T-helper 9 cell (primary cell): Measurements from ENCODE around the gene NOX5.
"Not testable (repeated sequence)": the region's sequence is repeated elsewhere in the genome, so short reads cannot be mapped to it uniquely, and the experiment has no call there.

Experiments used
- DNase-seq: peaks from one replicate; pipeline ENCODE4 v3.0.0-alpha.2; 2020
- total RNA-seq, 2 donors: gene quantifications; one replicate each; lab custom pipeline; 2026; lab: John Stamatoyannopoulos, UW

NOX5 gene, protein sequence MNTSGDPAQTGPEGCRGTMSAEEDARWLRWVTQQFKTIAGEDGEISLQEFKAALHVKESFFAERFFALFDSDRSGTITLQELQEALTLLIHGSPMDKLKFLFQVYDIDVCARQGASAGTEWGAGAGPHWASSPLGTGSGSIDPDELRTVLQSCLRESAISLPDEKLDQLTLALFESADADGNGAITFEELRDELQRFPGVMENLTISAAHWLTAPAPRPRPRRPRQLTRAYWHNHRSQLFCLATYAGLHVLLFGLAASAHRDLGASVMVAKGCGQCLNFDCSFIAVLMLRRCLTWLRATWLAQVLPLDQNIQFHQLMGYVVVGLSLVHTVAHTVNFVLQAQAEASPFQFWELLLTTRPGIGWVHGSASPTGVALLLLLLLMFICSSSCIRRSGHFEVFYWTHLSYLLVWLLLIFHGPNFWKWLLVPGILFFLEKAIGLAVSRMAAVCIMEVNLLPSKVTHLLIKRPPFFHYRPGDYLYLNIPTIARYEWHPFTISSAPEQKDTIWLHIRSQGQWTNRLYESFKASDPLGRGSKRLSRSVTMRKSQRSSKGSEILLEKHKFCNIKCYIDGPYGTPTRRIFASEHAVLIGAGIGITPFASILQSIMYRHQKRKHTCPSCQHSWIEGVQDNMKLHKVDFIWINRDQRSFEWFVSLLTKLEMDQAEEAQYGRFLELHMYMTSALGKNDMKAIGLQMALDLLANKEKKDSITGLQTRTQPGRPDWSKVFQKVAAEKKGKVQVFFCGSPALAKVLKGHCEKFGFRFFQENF
- 0 reads per million in 2 donors for total RNA-seq

DNA sequence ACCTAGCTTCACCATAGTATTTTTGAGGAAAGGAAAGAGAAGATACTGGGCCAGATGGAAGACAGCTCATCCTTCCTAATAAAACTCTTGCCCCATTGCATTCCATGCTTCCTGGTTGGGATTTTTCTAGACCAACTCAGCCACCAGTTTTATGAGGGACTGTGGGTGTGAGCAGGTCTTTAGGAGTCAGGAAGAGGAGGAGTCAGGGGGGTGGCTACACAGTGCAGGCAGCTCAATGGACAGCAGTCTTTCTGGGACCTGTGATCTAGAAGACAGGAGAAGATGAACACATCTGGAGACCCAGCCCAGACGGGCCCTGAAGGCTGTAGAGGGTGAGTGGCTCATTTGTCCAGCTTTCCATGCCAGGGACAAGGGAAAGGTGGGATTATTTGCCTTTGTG lies at the start of gene NOX5:
TSS of gene NOX5 (plus strand) at position 242 of the 400 bp plus-strand sequence. CDS start at position 283, 41 bp downstream.
- no peak for DNase-seq

DNA sequence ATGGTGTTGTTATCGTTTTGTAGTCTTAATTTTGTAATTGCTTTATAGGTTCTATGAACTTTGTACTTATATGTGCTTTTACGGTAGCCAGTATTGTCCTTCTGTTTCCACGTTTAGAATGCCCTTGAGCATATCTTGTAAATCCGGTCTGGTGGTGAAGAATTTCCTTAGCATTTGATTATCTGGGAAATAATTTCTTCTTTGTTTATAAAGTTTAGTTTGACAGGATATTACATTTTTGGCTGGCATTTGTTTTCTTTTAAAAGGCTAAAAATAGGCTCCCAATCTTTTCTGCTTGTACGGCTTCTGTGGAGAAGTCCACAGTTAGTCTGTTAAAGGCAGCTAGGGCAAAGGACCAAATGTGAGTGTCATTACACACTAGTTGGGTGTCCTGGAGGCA lies 47.5 kb upstream of the NOX5 start:
- DNase-seq: no peak

DNA sequence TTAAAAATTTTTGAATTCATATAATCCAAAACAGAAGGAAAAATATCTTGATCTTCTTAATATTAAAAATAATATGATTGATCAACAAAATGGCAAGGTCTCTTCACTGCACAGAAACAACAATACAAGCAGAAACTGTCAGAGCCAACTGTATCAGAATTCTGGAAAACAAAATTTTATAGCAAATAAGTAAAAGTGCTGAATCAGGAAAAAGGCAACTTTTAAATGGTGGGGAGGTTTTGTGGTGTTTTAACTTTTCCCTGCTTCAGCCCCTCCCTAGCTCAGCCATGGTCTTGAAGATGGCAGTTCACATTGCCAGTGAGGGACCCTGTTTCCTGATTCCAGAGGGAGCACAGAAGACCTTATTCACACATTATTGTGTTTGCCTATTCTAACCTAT lies 46.5 kb upstream of the NOX5 start:
- no peak for DNase-seq

DNA sequence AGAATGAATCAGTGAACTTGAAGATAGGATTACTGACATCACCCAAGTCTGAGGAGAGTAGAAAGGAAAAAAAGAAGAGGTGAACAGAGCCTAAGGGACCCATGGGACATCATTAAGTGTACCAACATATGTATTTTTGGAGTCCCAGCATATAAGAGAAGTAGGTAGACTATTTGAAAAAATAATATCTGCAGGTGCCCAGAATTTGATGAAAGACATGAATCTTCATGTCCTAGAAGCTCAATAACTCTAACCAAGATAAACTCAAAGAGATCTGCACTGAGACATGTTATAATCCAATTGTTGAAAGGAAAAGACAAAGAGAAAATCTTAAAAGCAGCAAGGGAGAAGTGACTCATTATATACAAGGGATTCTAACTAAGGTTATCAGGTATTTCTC lies 45.2 kb upstream of the NOX5 start:
- DNase-seq: no peak

DNA sequence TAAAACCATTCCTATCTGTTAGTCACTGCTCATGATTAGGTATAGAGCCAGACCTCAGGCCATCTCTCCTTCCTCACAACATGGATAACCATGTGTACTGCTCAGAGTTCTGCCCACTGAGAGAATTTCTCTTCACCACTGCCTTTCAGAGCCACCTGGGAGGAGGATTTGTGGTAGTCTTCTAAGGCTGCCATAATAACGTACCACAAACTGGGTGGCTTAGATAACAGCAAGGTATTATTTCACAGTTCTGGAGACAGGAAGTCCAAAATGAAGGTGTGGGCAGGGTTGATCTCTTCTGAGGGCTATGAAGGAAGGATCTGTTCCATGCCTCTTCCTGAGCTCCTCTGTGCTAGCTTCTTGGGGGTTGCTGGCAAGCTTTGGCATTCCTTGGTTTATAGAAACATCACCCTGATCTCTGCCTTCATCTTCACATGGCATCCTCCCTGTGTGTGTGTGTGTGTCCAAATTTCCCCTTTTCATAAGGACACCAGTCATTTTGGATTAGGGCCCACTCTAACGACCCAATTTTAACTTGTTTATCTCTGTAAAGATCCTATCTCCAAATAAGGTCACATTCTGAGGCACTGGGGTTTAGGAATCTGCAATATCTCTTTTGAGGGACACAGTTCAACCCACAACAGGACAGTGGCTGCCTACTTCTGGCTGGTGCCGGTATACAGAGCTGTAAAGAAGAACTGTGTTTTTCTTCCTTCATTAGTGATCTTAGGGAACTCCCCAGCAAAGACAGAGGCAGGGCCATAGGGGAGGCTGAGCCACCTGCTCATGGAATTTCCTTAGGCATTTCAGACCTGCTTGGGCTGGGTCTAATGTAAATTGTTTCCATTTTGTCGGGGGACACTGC lies 42.1 kb upstream of the NOX5 start:
- no peak for DNase-seq

- DNase-seq: not testable (repeated sequence)
These were observed 38.8 kb upstream of the NOX5 start for GRCh38 chr15:68975651-68976160.

GRCh38 chr15:68977426-68977825 lies 37.1 kb upstream of the NOX5 start:
- DNase-seq: not testable (repeated sequence)

GRCh38 chr15:68979006-68979405 lies 35.5 kb upstream of the NOX5 start:
- DNase-seq: no peak

DNA sequence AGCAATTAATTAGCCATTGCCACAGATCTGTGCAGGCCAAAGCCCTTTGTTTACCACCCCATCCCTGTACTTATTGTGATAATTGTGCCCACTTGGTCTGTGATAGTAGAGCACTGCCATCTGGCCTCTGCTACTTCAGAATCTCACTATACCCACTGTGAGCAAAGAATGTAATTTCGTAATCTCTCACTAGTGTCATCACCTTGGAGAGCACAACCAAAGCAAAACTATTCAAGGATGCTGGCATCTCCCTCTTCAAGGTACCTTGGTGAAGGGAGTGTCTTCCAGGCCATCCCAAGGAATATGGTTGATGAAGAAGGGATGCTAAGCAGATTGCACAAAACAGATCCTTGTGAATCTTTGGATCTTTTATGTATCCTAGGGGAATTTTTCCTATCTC lies 34.7 kb upstream of the NOX5 start:
- no peak for DNase-seq

- no peak for DNase-seq
These were observed 33.7 kb upstream of the NOX5 start for GRCh38 chr15:68980786-68981185.

DNA sequence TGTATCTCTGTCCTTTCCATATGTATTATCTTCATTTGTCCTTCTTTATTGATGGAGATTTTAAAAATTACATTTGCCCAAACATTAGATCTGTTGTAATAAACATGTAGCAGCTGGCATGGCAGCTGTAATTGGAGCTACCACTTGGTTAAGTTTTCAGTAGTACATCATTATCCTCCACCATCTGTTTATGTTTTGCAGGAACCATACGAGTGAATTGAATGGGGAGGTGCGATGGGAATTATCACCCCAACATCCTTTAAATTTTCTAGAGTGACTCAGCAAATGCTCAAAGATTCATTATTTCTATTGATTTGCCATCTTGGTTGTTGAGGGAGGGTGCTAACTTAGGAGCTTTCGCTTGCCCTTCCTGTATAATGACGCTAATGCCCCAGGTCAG lies 32.6 kb upstream of the NOX5 start:
- no peak for DNase-seq

GRCh38 chr15:68982976-68983563 lies 31.4 kb upstream of the NOX5 start:
- DNase-seq: no peak

DNA sequence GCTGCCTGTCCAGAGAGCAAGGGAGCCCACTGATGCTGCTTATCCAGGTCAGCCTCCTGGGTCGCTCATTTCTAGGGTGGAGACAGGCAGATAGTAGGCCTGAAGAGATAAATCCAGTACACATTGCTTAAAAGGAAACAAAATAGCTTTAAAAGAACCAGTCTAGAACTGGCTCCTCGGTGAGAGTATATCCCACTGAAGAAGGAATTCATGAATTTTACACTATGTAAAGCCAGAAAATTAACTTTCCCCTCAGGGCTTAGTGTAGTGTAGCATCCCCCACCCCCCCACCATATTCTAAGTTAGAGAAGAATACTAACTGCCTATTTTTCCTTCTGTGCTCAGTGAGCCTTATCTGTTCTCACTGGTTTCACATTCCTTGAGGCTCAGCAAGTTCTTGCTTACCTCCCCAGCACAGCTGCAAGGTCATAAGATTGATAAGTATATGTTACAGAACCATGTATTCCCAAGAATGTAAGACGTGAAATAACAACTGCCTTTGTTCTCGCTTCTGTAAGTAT lies 30.5 kb upstream of the NOX5 start:
- DNase-seq: no peak

DNA sequence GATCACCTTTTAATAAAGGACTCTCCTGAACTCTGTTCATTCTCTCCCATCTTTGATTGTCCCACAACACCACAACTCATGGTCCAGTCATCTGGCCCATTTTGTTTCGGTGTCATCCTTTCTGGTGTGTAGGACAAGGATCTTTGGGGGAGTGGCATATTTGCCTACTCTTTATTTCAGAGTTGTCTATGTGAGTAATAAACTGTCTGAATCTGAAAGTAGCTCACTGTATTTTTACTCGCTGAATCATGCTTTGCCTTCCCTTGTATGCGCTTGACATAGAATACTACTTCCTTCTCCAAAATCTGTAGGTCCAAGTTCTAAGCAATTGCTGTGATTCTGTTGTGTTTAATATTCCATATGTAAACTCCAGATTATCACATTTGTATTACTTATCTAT lies 29.9 kb upstream of the NOX5 start:
- no peak for DNase-seq

- DNase-seq: no peak
These were observed 29.1 kb upstream of the NOX5 start for GRCh38 chr15:68985361-68985891.

DNA sequence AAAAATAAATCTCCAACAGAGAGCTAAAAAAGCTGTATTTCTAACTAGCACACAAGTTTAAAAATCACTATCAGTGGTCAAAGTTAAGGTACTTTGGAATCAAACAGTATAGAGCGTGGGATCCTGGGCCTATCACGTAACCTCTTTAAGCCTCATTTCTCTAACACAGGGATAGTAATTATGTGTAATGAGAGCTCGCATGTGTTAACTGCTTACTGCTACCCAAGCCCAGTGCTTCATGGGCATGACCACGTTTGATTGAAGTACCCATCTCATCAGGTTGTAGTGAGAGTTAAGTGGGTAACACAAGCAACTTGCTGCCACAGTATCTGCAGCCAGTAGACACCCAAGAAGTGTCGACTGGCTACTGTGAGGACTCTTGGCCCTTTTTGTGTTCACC lies 28.2 kb upstream of the NOX5 start:
- no peak for DNase-seq

DNA sequence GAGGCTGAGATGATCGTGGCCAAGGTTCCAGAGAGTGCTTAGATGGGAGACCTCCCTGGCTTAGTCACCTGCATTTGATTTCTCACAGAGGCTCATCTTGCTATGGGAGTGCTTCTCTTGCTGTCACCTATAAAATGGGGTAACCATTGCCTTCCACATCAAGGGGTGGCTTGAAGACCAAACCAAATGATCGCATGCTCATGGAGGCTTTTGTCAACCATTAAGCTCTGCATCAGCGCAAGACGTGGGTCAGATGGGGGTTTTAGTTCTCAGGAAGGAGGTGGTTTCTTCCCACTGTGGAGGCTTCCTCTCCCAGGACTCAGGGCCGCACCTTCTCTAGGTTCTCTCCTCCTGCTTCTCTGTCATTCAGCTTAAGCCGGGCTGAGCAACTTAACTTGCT lies 27.4 kb upstream of the NOX5 start:
- DNase-seq: no peak

GRCh38 chr15:68987676-68988075 lies 26.8 kb upstream of the NOX5 start:
- DNase-seq: no peak

- DNase-seq: no peak
These were observed 24.8 kb upstream of the NOX5 start for GRCh38 chr15:68989541-68990230.

GRCh38 chr15:68990231-68990991 lies 24.1 kb upstream of the NOX5 start:
- DNase-seq: no peak
